Lower leg skin (tissue), 4 donors: ENCODE results near the gene HCST. TPM values are rescaled to one million over a fixed set of nuclear protein-coding genes. Genes with fewer than 3 reads are reported as not detected.

ENCODE experiments used
- DNase-seq, 2 donors: peaks; one replicate each; pipeline ENCODE4 v3.0.0-alpha.2; 2019; ENCODE audit warnings: low spot score in 2 of 2
- H3K4me3 ChIP-seq: fragments of 200-600 bp; sonication (generic); 2 replicates; pipeline ENCODE4 v1.5.1; 2017; ENCODE audit warnings: mild to moderate bottlenecking, low read depth; ENCODE audit not compliant: poor library complexity, severe bottlenecking
- CTCF ChIP-seq, 3 donors: fragments of 450-650 bp; IDR thresholded peaks; one replicate each; pipeline ENCODE4 v1.5.1; 2016; ENCODE audit warnings: antibody characterized with exemption in 3 of 3, mild to moderate bottlenecking in 3 of 3, moderate library complexity in 2 of 3
- POLR2A ChIP-seq, 2 donors: fragments of 450-650 bp; IDR thresholded peaks; one replicate each; pipeline ENCODE4 v1.6.1; 2016 to 2017; ENCODE audit warnings: antibody characterized with exemption in 2 of 2, mild to moderate bottlenecking in 1 of 2, moderate library complexity in 1 of 2
- WGBS, 2 donors: methylation state at CpG; one replicate each; pipeline ENCODE4 v1.1.5; 2018; 5-methylcytosine and 5-hydroxymethylcytosine counted together
- intact Hi-C: fragments of 100-400 bp; cut with DNase I; formaldehyde crosslinking; loops from one replicate; pipeline ENCODE4 v1.15.0; 2023; ENCODE audit warnings: low total_unique reads
- total RNA-seq, 4 donors: library from RNA; depleted of rRNA; stranded (reverse); fragments of >200 nt; gene quantifications; one replicate each; pipeline ENCODE4 v1.1.0, GENCODE V29; 2016

The HCST gene, protein sequence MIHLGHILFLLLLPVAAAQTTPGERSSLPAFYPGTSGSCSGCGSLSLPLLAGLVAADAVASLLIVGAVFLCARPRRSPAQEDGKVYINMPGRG
- 1 to 10 TPM in 2 of 4 donors, under 1 TPM in 1, not detected in 1; 0.79 to 8.4 (median 4.4) TPM for total RNA-seq

GRCh38 chr19:35901854-35902661 is at the start of gene HCST:
Gene HCST (plus strand): TSS chr19:35902529. CDS start chr19:35902594, 65 bp downstream.
- DNase-seq = no peak
- no peak for TF ChIP-seq CTCF (IDR thresholded peaks at IDR 0.05)
- no peak for TF ChIP-seq POLR2A (IDR thresholded peaks at IDR 0.05)
- intact Hi-C loops = no loop called here
- no peak within 1 kb of the TSS for H3K4me3 ChIP-seq
- WGBS, 2 donors = 17 to 21% methylated on average over 6 of the region's 6 CpGs

DNA sequence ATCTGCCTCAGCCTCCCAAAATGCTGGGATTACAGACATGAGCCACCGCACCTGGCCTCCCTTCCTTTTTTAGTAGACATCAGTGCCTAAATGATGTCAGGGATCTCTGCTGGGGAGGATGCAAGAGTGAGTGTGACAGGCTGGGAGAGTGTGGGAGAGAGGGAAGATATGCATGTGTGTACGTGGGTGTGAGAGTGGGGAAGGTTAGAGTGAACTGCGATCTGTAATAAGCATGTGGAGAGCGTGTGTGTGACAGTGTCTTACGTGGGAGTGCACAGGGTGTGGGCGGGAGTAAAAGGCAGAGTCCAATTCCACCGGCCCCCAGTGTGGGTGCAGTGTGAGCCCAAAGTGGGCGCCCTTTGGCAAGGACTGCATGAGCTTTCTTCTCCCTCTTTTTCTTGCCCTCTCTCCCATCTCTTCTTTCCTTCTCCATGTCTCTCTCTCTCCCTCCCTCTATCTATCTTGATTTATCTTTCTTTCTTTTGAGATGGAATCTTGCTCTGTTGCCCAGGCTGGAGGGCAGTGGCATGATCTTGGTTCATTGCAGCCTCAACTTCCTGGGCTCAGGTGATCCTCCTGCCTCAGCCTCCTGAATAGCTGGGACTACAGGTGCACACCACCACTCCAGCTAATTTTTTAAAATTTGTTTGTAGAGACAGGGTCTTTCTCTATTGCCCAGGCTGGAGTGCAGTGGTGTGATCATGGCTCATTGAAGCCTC is 49.1 kb upstream of the HCST start:
- intact Hi-C loops = no loop called here
- 59 to 63% methylated on average over 8 of the region's 8 CpGs for WGBS, 2 donors
- H3K4me3 ChIP-seq = no peak overlapping the region
- TF ChIP-seq POLR2A (IDR thresholded peaks at IDR 0.05) (no peak), CTCF (IDR thresholded peaks at IDR 0.05) (no peak)
- no peak for DNase-seq

DNA sequence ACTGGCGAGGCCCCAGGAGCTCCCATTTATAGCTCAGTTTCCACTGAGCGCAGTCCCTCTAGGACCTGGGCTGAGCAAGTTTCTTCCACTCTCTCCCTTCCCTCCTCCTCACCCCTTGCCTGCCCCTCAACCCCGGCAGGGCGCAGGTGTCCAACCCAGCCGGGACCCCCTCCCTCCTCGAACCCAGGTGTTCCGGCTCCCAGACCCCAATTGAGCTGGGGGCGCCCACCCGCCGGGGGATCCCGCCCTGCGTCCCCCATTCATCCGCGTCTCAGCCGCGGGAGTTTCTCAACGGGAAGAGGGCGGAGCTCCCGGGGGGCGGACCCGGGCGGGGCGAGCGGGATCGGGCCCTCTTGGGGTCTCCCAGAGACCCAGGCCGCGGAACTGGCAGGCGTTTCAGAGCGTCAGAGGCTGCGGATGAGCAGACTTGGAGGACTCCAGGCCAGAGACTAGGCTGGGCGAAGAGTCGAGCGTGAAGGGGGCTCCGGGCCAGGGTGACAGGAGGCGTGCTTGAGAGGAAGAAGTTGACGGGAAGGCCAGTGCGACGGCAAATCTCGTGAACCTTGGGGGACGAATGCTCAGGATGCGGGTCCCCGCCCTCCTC is 45.7 kb upstream of the HCST start, which contains the start of gene KIRREL2:
TSS of gene KIRREL2 (plus strand) at position 366 of the 604 bp plus-strand sequence. CDS start at position 575, 209 bp downstream.
- DNase-seq = no peak
- intact Hi-C loops = no loop called here
- no peak within 1 kb of the TSS for H3K4me3 ChIP-seq
- TF ChIP-seq CTCF (IDR thresholded peaks at IDR 0.05) (no peak), POLR2A (IDR thresholded peaks at IDR 0.05) (no peak)
- WGBS, 2 donors = 0 to 1% methylated on average over 28 to 39 of the region's 42 CpGs

DNA sequence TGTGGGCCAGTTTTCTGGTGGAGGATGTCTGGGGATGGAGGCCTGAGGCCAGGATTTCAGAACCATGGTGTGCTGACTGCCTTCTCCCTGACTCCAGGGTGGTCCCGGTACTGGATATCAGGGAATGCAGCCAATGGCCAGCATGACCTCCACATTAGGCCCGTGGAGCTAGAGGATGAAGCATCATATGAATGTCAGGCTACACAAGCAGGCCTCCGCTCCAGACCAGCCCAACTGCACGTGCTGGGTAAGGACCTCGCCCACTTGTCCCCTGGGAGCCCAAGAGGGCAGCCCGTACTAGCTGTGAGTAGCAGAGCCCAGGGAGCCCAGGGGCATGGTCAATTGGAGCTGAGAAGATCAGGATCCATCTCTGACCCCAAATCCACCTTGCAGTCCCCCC is 44.0 kb upstream of the HCST start:
- WGBS, 2 donors = 77 to 85% methylated on average over 5 to 6 of the region's 6 CpGs
- intact Hi-C loops = no loop called here
- no peak overlapping the region for H3K4me3 ChIP-seq
- no peak for TF ChIP-seq CTCF (IDR thresholded peaks at IDR 0.05)
- no peak for DNase-seq

- 78 to 90% methylated on average over 4 of the region's 4 CpGs for WGBS, 2 donors
- intact Hi-C loops = no loop called here
Measured at GRCh38 chr19:35859414-35859813, 42.9 kb upstream of the HCST start.

More at GRCh38 chr19:35859414-35859813, 42.9 kb upstream of the HCST start:
- no peak overlapping the region for H3K4me3 ChIP-seq
- no peak for DNase-seq
- no peak for TF ChIP-seq CTCF (IDR thresholded peaks at IDR 0.05)
- TF ChIP-seq POLR2A (IDR thresholded peaks at IDR 0.05) = no peak
